HL-60 (cell line): ENCODE measurements around the gene CC2D1B.

ENCODE experiments used
- DNase-seq, 2 experiments: peaks; one replicate each; pipeline ENCODE4 v3.0.0-alpha.2; 2010 to 2020; ENCODE audit warnings: low read depth in 1 of 2, low spot score in 1 of 2
- H3K27ac ChIP-seq: fragments of 250-450 bp; sonication (Bioruptor Pico); replicated peaks from 2 replicates; pipeline ENCODE4 v1.5.1; 2020; ENCODE audit warnings: mild to moderate bottlenecking, moderate library complexity
- H3K27me3 ChIP-seq: fragments of 250-450 bp; sonication (Bioruptor Pico); 2 replicates; pipeline ENCODE4 v1.5.1; 2021; ENCODE audit warnings: mild to moderate bottlenecking, moderate library complexity; ENCODE audit not compliant: insufficient read depth, poor library complexity, severe bottlenecking
- H3K4me3 ChIP-seq: replicated peaks from 2 replicates; pipeline ENCODE4 v1.5.1; 2011; ENCODE audit warnings: mild to moderate bottlenecking, control low read depth, low read length; ENCODE audit not compliant: insufficient read depth
- GABPA ChIP-seq: IDR thresholded peaks from 2 replicates; pipeline ENCODE4 v1.6.1; 2012; ENCODE audit warnings: low read depth
- POLR2AphosphoS5 ChIP-seq: IDR thresholded peaks from 2 replicates; pipeline ENCODE4 v1.6.1; 2012; ENCODE audit warnings: low read depth
- REST ChIP-seq: IDR thresholded peaks from 2 replicates; pipeline ENCODE4 v1.6.1; 2012; ENCODE audit warnings: low read depth; ENCODE audit not compliant: insufficient replicate concordance
- SPI1 ChIP-seq: IDR thresholded peaks from 2 replicates; pipeline ENCODE4 v1.6.1; 2012; ENCODE audit warnings: low read depth, mild to moderate bottlenecking, borderline replicate concordance
- TF ChIP-seq, protein P1 (sequence below): IDR thresholded peaks from one replicate; pipeline ENCODE4 v1.5.1; 2011; ENCODE audit warnings: low read length, control low read depth, inconsistent platforms; ENCODE audit not compliant: insufficient read depth

The CC2D1B gene

GRCh38 chr1:52358851-52359497 lies 7.0 kb downstream of the CC2D1B start:
- Histone ChIP-seq H3K27me3 (no peaks in the 10 kb centered on the region), H3K4me3 (no peak overlapping the region), H3K27ac (no peak overlapping the region)
- no peak for DNase-seq
- no peak for TF ChIP-seq REST
- TF ChIP-seq GABPA = no peak
- no peak for TF ChIP-seq SPI1
- TF ChIP-seq, protein P1, sequence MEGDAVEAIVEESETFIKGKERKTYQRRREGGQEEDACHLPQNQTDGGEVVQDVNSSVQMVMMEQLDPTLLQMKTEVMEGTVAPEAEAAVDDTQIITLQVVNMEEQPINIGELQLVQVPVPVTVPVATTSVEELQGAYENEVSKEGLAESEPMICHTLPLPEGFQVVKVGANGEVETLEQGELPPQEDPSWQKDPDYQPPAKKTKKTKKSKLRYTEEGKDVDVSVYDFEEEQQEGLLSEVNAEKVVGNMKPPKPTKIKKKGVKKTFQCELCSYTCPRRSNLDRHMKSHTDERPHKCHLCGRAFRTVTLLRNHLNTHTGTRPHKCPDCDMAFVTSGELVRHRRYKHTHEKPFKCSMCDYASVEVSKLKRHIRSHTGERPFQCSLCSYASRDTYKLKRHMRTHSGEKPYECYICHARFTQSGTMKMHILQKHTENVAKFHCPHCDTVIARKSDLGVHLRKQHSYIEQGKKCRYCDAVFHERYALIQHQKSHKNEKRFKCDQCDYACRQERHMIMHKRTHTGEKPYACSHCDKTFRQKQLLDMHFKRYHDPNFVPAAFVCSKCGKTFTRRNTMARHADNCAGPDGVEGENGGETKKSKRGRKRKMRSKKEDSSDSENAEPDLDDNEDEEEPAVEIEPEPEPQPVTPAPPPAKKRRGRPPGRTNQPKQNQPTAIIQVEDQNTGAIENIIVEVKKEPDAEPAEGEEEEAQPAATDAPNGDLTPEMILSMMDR = no peak
- no peak for TF ChIP-seq POLR2AphosphoS5

DNA sequence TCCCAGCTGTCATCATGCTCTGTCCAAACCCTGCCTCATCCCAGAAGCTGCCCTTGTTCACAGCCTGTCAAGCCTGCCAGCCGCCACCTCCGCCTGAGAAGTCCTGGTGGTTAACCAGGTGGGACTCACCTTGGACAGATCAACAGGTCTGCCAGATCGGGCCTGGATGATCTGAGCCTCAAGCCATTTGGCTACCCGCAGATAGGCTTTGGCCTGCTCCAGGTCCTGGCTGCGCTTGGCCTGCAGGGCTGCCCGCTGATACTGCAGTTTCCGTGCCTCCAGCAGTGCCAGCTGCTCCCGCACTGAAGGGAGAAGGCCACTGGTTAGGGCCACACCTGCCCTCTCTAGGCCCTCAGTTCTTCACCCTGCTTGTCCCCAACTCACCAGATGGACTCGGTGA lies 8.6 kb downstream of the CC2D1B start:
- H3K27ac ChIP-seq = no peak overlapping the region
- no peak for DNase-seq
- TF ChIP-seq POLR2AphosphoS5 = no peak
- TF ChIP-seq SPI1 = no peak
- TF ChIP-seq, protein P1 = no peak
- no peak for TF ChIP-seq REST
- TF ChIP-seq GABPA = no peak
- H3K27me3 ChIP-seq = no peaks in the 10 kb centered on the region
- H3K4me3 ChIP-seq = no peak overlapping the region

GRCh38 chr1:52356818-52357355 lies 9.1 kb downstream of the CC2D1B start:
- DNase-seq = no peak
- TF ChIP-seq POLR2AphosphoS5 = no peak
- no peak for TF ChIP-seq SPI1
- TF ChIP-seq, protein P1 = no peak
- no peak for TF ChIP-seq REST
- TF ChIP-seq GABPA = no peak
- Histone ChIP-seq H3K4me3 (no peak overlapping the region), H3K27me3 (no peaks in the 10 kb centered on the region), H3K27ac (no peak overlapping the region)
